Measurements from ENCODE around the gene SCN5A.

Gene SCN5A

GRCh38 chr3:38556640-38557358 is 92.7 kb downstream of the SCN5A start:
- no peak for DNase-seq

GRCh38 chr3:38555926-38556325 is 93.6 kb downstream of the SCN5A start:
- DNase-seq = no peak

- no peak for DNase-seq
Measured at GRCh38 chr3:38555149-38555840, 94.2 kb downstream of the SCN5A start.

- DNase-seq = no peak
Measured at GRCh38 chr3:38554127-38554827, 95.2 kb downstream of the SCN5A start.

GRCh38 chr3:38553071-38553470 is 96.4 kb downstream of the SCN5A start:
- DNase-seq = no peak

- no peak for DNase-seq
Measured at GRCh38 chr3:38552364-38552763, 97.1 kb downstream of the SCN5A start.

GRCh38 chr3:38551026-38551832 is 98.3 kb downstream of the SCN5A start:
- DNase-seq = no peak

GRCh38 chr3:38549957-38550840 is 99.3 kb downstream of the SCN5A start:
- DNase-seq = no peak

GRCh38 chr3:38549486-38549885 is 100.0 kb downstream of the SCN5A start:
- DNase-seq = no peak

GRCh38 chr3:38549082-38549481 is 100.4 kb downstream of the SCN5A start:
- no peak for DNase-seq

- no peak for DNase-seq
Measured at GRCh38 chr3:38548154-38548931, 101.1 kb downstream of the SCN5A start.

- DNase-seq = no peak
Measured at GRCh38 chr3:38545983-38546382, 103.5 kb downstream of the SCN5A start.

GRCh38 chr3:38545550-38545949 is 103.9 kb downstream of the SCN5A start:
- DNase-seq = no peak

- no peak for DNase-seq
Measured at GRCh38 chr3:38544926-38545325, 104.6 kb downstream of the SCN5A start.

- DNase-seq = no peak
Measured at GRCh38 chr3:38543586-38543985, 105.9 kb downstream of the SCN5A start.

GRCh38 chr3:38542401-38543298 is 106.8 kb downstream of the SCN5A start:
- DNase-seq = no peak

GRCh38 chr3:38541806-38542205 is 107.7 kb downstream of the SCN5A start:
- no peak for DNase-seq

- DNase-seq = no peak
Measured at GRCh38 chr3:38538773-38539353, 110.6 kb downstream of the SCN5A start.

GRCh38 chr3:38536671-38537070 is 112.8 kb downstream of the SCN5A start:
- no peak for DNase-seq

GRCh38 chr3:38534604-38535003 is 114.9 kb downstream of the SCN5A start:
- no peak for DNase-seq
